Measurements from ENCODE around the gene KRT15. TPM values are rescaled to one million over a fixed set of nuclear protein-coding genes. Genes with fewer than 3 reads are reported as not detected.
A peak's percentile ranks its signal among the peaks of the same experiment; 100 is the strongest.

Gene KRT15
- total RNA-seq, 1 experiment from 2014 or later, result 82.2 TPM

DNA sequence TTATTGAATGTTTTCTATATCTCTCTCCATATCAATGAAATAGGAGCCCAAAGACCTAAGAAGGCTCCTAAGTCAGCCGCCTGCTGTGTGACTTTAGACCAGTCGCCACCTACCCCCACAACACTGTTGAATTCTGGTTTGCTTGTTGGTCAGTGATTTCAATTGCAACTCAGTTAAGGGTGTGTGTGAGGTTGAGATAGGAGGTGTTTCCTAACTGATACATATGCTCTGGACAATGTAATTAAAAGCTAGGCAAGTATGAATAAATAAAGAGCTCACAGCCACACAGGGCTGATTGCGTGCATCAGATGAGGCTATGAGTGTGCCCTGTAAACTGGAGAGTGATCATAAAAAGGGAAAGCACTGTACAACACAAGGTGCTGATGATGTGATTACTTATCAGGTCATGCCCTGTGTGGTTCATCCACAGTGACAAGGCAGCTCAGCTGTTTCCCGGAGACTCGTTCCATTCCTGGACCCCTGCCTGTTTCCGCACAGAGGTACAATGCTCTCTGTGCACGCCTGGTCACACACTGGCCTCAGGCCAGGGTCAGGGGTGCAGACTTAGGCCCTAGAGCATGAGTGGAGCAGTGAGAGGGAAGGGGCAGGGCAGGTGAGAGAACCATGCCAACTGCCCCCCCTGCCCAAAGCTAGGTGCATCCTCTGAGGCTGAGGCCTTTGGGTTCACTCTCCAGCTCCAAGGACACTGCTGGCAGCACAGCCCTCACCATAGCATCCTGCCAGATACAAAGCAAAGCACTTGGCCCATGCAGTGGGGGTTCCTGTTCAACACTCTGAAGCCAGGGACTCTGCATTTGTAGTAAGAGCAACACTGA lies 34.5 kb downstream of the KRT15 start:
- Histone ChIP-seq H3K9me3 (no peaks in the 10 kb centered on the region), H3K36me3 (no peaks in the 10 kb centered on the region), H3K4me3 (no peak overlapping the region), H3K27me3 (no peaks in the 10 kb centered on the region)
- no peak for DNase-seq

DNA sequence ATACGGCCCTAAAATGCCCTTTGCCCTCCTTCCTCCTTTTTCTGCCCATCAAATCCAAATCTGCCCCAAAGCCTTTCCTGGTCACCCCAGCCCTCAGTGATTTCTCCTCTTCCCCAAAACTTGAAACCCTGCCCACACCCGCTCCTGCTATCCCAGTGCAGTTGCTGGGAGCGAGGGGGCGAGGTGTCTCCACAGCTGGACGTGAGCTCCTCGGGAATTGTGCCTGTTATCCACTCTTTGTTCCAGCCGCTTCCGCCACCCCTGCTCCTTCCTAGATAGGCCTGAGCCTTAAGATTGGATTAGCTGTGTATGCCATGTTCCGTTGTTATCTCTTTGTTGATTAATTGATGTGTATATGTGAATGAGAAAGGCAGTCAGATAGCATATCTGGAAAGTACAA lies 35.2 kb downstream of the KRT15 start:
- Histone ChIP-seq H3K36me3 (no peaks in the 10 kb centered on the region), H3K9me3 (no peaks in the 10 kb centered on the region), H3K27me3 (no peaks in the 10 kb centered on the region), H3K4me3 (no peak overlapping the region)
- no peak for DNase-seq

DNA sequence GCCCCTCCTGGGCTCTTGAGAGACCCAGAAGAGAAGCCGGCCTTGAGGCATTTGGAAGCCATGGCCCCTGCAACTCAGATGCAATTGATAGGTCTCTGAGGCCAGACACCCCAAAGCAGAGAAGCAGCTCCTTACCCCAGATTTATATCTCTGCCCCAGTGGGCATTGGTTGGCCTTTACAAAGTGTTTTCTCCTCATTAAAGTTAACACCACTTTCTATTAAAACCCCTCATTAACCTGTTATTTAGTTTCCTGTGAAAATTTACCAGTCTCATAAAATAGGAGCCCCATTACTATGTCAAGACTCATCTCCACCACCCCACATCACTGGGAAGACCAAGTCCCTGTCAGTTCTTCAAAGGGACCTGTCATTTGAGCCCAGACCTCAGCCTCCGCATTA lies 37.7 kb downstream of the KRT15 start, which contains the start of gene KRT35:
Gene KRT35 (minus strand): TSS at position 116 of the 400 bp plus-strand sequence. CDS start 54 bp downstream, at position 62.
- H3K36me3 ChIP-seq, result no peaks in the 10 kb centered on the region
- no peak for DNase-seq
- no peaks in the 10 kb centered on the region for H3K27me3 ChIP-seq
- H3K4me3 ChIP-seq, result no peak within 1 kb of the TSS
- no peaks in the 10 kb centered on the region for H3K9me3 ChIP-seq

- Histone ChIP-seq H3K36me3 (no peaks in the 10 kb centered on the region), H3K4me3 (no peak overlapping the region), H3K9me3 (no peaks in the 10 kb centered on the region), H3K27me3 (no peaks in the 10 kb centered on the region)
- DNase-seq, result no peak
These were observed 38.1 kb downstream of the KRT15 start for GRCh38 chr17:41480581-41480980.

GRCh38 chr17:41480136-41480535 lies 38.6 kb downstream of the KRT15 start:
- H3K36me3 ChIP-seq, result no peaks in the 10 kb centered on the region
- no peaks in the 10 kb centered on the region for H3K9me3 ChIP-seq
- no peak for DNase-seq
- no peaks in the 10 kb centered on the region for H3K27me3 ChIP-seq
- no peak overlapping the region for H3K4me3 ChIP-seq

DNA sequence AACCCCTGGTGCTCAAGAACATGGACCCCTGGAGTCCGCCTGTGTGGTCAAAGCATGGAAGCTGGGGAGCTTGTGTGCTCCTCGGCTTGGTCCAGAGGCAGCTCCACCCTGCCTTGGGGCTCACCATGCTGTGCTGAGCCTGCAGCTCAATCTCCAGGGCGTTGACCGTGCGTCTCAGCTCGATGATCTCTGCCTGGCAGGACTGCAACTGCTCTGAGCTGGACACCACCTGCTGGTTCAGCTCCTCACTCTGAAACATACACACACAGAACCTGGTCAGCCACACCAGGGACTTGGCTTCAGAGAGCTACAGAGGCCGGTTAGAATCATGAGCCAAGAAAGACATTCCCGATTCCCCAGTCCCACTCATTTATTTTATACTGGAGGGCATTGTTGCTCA lies 40.5 kb downstream of the KRT15 start:
- Histone ChIP-seq H3K9me3 (no peaks in the 10 kb centered on the region), H3K4me3 (no peak overlapping the region), H3K27me3 (no peaks in the 10 kb centered on the region), H3K36me3 (no peaks in the 10 kb centered on the region)
- peak; percentile 87 for DNase-seq

- Histone ChIP-seq H3K9me3 (peaks cover 2% of the 10 kb centered on the region), H3K4me3 (no peak overlapping the region), H3K36me3 (no peaks in the 10 kb centered on the region), H3K27me3 (no peaks in the 10 kb centered on the region)
- DNase-seq, result no peak
These were observed 41.5 kb downstream of the KRT15 start for GRCh38 chr17:41476866-41477815.

GRCh38 chr17:41475421-41475820 lies 43.3 kb downstream of the KRT15 start:
- no peaks in the 10 kb centered on the region for H3K27me3 ChIP-seq
- no peak for DNase-seq

DNA sequence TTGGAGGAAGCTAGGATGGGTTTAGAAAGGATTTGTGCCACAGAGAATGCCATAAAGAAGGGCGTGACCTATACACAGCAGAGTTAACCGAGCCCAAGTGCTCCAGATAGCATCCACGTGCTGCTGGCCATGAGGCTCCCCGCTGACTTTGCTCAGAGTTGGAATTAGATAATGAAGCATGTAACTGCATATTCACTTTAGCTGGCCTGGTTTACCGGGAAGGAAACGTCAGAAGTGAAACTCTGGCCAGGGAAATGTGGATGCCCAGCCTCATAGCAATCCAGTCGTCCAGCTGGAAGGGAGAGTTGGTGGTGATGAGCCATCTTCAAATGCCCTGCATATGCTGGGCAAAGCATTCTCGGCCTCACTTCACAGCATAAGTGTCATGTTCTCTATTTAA lies 43.8 kb downstream of the KRT15 start:
- H3K4me3 ChIP-seq, result no peak overlapping the region
- DNase-seq, result peak; percentile 95
- peaks cover 16% of the 10 kb centered on the region for H3K9me3 ChIP-seq
- H3K27me3 ChIP-seq, result no peaks in the 10 kb centered on the region
- H3K36me3 ChIP-seq, result no peaks in the 10 kb centered on the region

More at GRCh38 chr17:41475421-41475820, 43.3 kb downstream of the KRT15 start:
- peaks cover 16% of the 10 kb centered on the region for H3K9me3 ChIP-seq
- H3K4me3 ChIP-seq, result no peak overlapping the region
- no peaks in the 10 kb centered on the region for H3K36me3 ChIP-seq

GRCh38 chr17:41468346-41468745 lies 50.3 kb downstream of the KRT15 start:
- H3K27me3 ChIP-seq, result no peaks in the 10 kb centered on the region
- no peak for DNase-seq
- H3K4me3 ChIP-seq, result no peak overlapping the region
- H3K9me3 ChIP-seq, result peaks cover 27% of the 10 kb centered on the region
- no peaks in the 10 kb centered on the region for H3K36me3 ChIP-seq

GRCh38 chr17:41467561-41467960 lies 51.1 kb downstream of the KRT15 start:
- Histone ChIP-seq H3K27me3 (no peaks in the 10 kb centered on the region), H3K36me3 (no peaks in the 10 kb centered on the region; the same call in 1 of the 2 replicates), H3K9me3 (peaks cover 27% of the 10 kb centered on the region), H3K4me3 (no peak overlapping the region)
- DNase-seq, result no peak

DNA sequence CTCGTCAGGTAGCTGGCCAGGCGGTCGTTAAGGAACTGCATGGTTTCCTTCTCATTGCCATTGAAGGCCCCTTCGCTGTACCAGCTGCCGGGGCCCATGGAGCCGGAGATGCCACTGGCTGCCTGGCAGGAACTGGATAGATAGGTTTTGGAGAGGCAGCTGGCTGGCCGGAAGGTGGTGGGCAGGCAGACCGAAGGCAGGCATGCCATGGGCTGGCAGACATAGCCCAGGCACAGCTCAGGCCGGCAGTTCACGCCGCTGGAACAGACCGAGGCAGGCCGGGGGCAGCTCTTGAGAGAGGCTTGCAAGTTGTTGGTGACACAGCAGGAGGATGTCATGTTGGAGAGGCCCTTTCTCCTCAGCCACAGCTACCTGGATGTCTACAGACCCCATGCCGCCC lies 51.7 kb downstream of the KRT15 start, which contains the start of gene KRT32:
Gene KRT32 (minus strand): TSS at position 399 of the 400 bp plus-strand sequence. CDS start 61 bp downstream, at position 338.
- Histone ChIP-seq H3K4me3 (no peak within 1 kb of the TSS), H3K27me3 (no peaks in the 10 kb centered on the region), H3K9me3 (peaks cover 23% of the 10 kb centered on the region), H3K36me3 (no peaks in the 10 kb centered on the region; the same call in 1 of the 2 replicates)
- DNase-seq, result no peak

GRCh38 chr17:41464682-41465081 lies 54.0 kb downstream of the KRT15 start:
- H3K4me3 ChIP-seq, result no peak overlapping the region
- H3K9me3 ChIP-seq, result peaks cover 11% of the 10 kb centered on the region
- no peaks in the 10 kb centered on the region; the same call in 1 of the 2 replicates for H3K36me3 ChIP-seq
- DNase-seq, result peak; percentile 97
- no peaks in the 10 kb centered on the region for H3K27me3 ChIP-seq

- Histone ChIP-seq H3K36me3 (no peaks in the 10 kb centered on the region; the same call in 1 of the 2 replicates), H3K9me3 (peaks cover 6% of the 10 kb centered on the region), H3K4me3 (no peak overlapping the region), H3K27me3 (no peaks in the 10 kb centered on the region)
- DNase-seq, result no peak
These were observed 54.5 kb downstream of the KRT15 start for GRCh38 chr17:41464173-41464572.

GRCh38 chr17:41463746-41464145 lies 54.9 kb downstream of the KRT15 start:
- no peak for DNase-seq
- Histone ChIP-seq H3K27me3 (no peaks in the 10 kb centered on the region), H3K36me3 (no peaks in the 10 kb centered on the region; the same call in 1 of the 2 replicates)

More at GRCh38 chr17:41463746-41464145, 54.9 kb downstream of the KRT15 start:
- H3K9me3 ChIP-seq, result peaks cover 6% of the 10 kb centered on the region
- H3K4me3 ChIP-seq, result no peak overlapping the region

All from MG63 (cell line).